SK-N-SH (cell line): ENCODE data around the gene RAC3. TPM values are rescaled to one million over a fixed set of nuclear protein-coding genes. Genes with fewer than 3 reads are reported as not detected.

Experiments
- CTCF ChIA-PET: fragments of 300-600, 350-600 bp; formaldehyde crosslinking; extraction: SDS; loops from one replicate; lab custom pipeline; 2021; lab: Yijun Ruan, JAX
- POLR2A ChIA-PET: fragments of 350-600 bp; sonication (Branson Sonifier 250); formaldehyde crosslinking; extraction: SDS; loops from one replicate; lab custom pipeline; 2020; ENCODE audit warnings: antibody characterized with exemption, inconsistent platforms; lab: Yijun Ruan, JAX
- DNase-seq: peaks from one replicate; pipeline ENCODE4 v3.0.0; 2012
- H2AFZ ChIP-seq: fragments of 200-600 bp; sonication (generic); 2 replicates; pipeline ENCODE4 v1.8.1; 2016; ENCODE audit warnings: antibody characterized with exemption, mild to moderate bottlenecking, low read depth
- H3F3A ChIP-seq: fragments of 200-600 bp; sonication (generic); replicated peaks from 2 replicates; pipeline ENCODE3; 2016; ENCODE audit warnings: antibody characterized with exemption, mild to moderate bottlenecking; ENCODE audit not compliant: insufficient read depth
- H3K27ac ChIP-seq, 2 experiments: fragments of 200-500 bp in 1 of 2; fragments of 200-600 bp in 1 of 2; sonication (Bioruptor generic) in 1 of 2; sonication (generic), shearing (Covaris generic) in 1 of 2; 2 replicates each; pipeline versions ENCODE4 v1.5.1 to v1.6.1; 2014 to 2016; ENCODE audit warnings: low read depth in 2 of 2, inconsistent platforms in 1 of 2, low read length in 1 of 2, mild to moderate bottlenecking in 1 of 2, mixed read lengths in 1 of 2
- H3K27me3 ChIP-seq: fragments of 200-600 bp; sonication (generic), shearing (Covaris generic); 2 replicates; pipeline ENCODE4 v1.6.1; 2016; ENCODE audit warnings: mixed run types; ENCODE audit not compliant: insufficient read depth
- H3K36me3 ChIP-seq, 2 experiments: fragments of 200-500 bp in 1 of 2; fragments of 200-600 bp in 1 of 2; sonication (Bioruptor generic) in 1 of 2; sonication (generic) in 1 of 2; replicated peaks in 1 of 2; 2 replicates each; pipeline versions ENCODE3 to v1.5.1; 2014 to 2016; ENCODE audit warnings: low read length in 1 of 2, mild to moderate bottlenecking in 1 of 2; ENCODE audit not compliant: insufficient read depth in 2 of 2, control insufficient read depth in 1 of 2
- H3K4me1 ChIP-seq, 2 experiments: fragments of 200-500 bp in 1 of 2; fragments of 200-600 bp in 1 of 2; sonication (Bioruptor generic) in 1 of 2; sonication (generic), shearing (Covaris generic) in 1 of 2; 2 replicates each; pipeline versions ENCODE4 v1.5.1 to v1.6.1; 2014 to 2016; ENCODE audit warnings: low read depth in 1 of 2, low read length in 1 of 2, mixed run types in 1 of 2; ENCODE audit not compliant: insufficient read depth in 2 of 2, control insufficient read depth in 1 of 2
- H3K4me2 ChIP-seq: fragments of 200-600 bp; sonication (generic), shearing (Covaris generic); 2 replicates; pipeline ENCODE4 v1.6.1; 2017; ENCODE audit warnings: mixed run types
- H3K4me3 ChIP-seq, 2 experiments: fragments of 200-500 bp in 1 of 2; fragments of 200-600 bp in 1 of 2; sonication (Bioruptor generic) in 1 of 2; sonication (generic), shearing (Covaris generic) in 1 of 2; 2 replicates each; pipeline versions ENCODE4 v1.5.1 to v1.8.1; 2014 to 2016; ENCODE audit warnings: low read depth in 2 of 2, inconsistent platforms in 1 of 2, low read length in 1 of 2, mild to moderate bottlenecking in 1 of 2, mixed read lengths in 1 of 2, moderate library complexity in 1 of 2
- H3K79me2 ChIP-seq: fragments of 200-600 bp; sonication (generic); 2 replicates; pipeline ENCODE4 v1.8.1; 2017; ENCODE audit warnings: mild to moderate bottlenecking; ENCODE audit not compliant: insufficient read depth
- H3K9ac ChIP-seq: fragments of 200-600 bp; sonication (generic); 2 replicates; pipeline ENCODE4 v1.6.1; 2017; ENCODE audit warnings: mixed run types
- H3K9me2 ChIP-seq: fragments of 200-600 bp; sonication (generic); 2 replicates; pipeline ENCODE4 v1.6.1; 2017; ENCODE audit warnings: mixed run types
- H3K9me3 ChIP-seq: fragments of 200-600 bp; sonication (generic); 2 replicates; pipeline ENCODE4 v1.6.1; 2017; ENCODE audit warnings: mixed run types, mild to moderate bottlenecking, moderate library complexity
- H4K20me1 ChIP-seq: fragments of 200-600 bp; sonication (generic); 2 replicates; pipeline ENCODE4 v1.6.1; 2017; ENCODE audit warnings: mild to moderate bottlenecking, mixed run types; ENCODE audit not compliant: insufficient read depth
- IRF3 ChIP-seq: fragments of 150-350 bp; IDR thresholded peaks from 2 replicates; pipeline ENCODE4 v1.6.1; 2016; ENCODE audit warnings: mild to moderate bottlenecking, low read depth, low read length
- REST ChIP-seq: IDR thresholded peaks from 2 replicates; pipeline ENCODE4 v1.6.1; 2012; ENCODE audit warnings: mild to moderate bottlenecking, low read depth, low read length, moderate library complexity
- WGBS: methylation state at CpG from one replicate; pipeline ENCODE4 v1.1.6; 2017; ENCODE audit warnings: low lambda C conversion rate; 5-methylcytosine and 5-hydroxymethylcytosine counted together
- polyA plus RNA-seq, 3 experiments: library from polyadenylated mRNA; depleted of rRNA; stranded (reverse); fragments of >200 nt; gene quantifications; 2 replicates each; pipeline ENCODE4 v1.2.3, GENCODE V29; 2012
- TF ChIP-seq, protein P1 (sequence below): IDR thresholded peaks from 2 replicates; pipeline ENCODE4 v1.4.0; 2012; ENCODE audit warnings: low read depth, borderline replicate concordance
- TF ChIP-seq, protein P2 (sequence below): IDR thresholded peaks from 2 replicates; pipeline ENCODE4 v1.4.0; 2012; ENCODE audit warnings: low read depth, borderline replicate concordance

RAC3 gene
- polyA plus RNA-seq, 1 of the 3 experiments (the other 2 are of a cell fraction): 83.6 TPM

DNA sequence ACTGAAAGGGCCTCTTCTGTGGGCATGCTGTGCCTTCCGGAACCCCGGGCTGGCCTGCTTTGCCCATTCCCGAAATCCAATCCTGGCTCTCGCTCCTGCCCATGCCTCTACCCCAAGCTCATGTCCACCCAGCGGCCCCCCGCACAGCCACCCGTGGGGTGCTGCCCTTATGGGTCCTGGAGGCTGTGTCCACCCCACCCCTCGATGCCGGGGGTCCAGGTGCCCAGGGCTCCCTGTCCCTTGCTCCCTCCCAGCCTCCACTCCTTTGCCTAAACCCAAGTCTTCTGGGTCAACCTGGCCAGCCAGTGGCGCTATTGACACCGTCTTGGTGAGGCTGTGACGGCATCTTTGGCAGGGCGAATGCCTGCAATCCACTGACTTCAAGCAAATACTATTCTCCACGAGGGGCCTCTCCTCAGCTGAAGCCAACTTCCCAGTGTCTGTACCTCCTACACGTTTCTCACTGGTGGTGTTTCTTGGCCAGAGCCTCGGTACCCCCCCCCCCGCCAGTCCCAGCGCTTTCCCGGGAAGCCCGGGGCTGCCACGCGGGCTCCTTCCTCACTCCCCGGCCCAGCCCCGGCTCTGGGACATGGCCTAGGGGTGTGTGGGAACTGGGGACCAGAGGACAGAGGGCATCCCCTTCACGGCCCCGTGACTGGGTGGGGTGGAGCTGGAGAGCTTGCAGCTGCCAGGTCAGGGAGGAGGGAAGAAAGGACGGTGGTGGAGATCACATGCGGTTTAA lies 46.3 kb downstream of the RAC3 start (continued):
- TF ChIP-seq REST: no peak
- TF ChIP-seq IRF3: no peak

GRCh38 chr17:82078433-82078832 lies 47.0 kb downstream of the RAC3 start:
- Histone ChIP-seq H3K9ac (no peak overlapping the region), H3K9me3 (no peaks in the 10 kb centered on the region), H3F3A (peaks cover 17% of the 10 kb centered on the region), H4K20me1 (no peaks in the 10 kb centered on the region), H3K79me2 (no peaks in the 10 kb centered on the region), H3K27me3 (no peaks in the 10 kb centered on the region), H3K27ac (no peak overlapping the region), H3K4me2 (no peak overlapping the region), H3K4me1 (no peaks in the 10 kb centered on the region), H2AFZ (no peak overlapping the region), H3K4me3 (no peak overlapping the region), H3K36me3 (peaks cover 16 to 49% of the 10 kb centered on the region in 2 experiments), H3K9me2 (no peaks in the 10 kb centered on the region)
- TF ChIP-seq, protein P1, sequence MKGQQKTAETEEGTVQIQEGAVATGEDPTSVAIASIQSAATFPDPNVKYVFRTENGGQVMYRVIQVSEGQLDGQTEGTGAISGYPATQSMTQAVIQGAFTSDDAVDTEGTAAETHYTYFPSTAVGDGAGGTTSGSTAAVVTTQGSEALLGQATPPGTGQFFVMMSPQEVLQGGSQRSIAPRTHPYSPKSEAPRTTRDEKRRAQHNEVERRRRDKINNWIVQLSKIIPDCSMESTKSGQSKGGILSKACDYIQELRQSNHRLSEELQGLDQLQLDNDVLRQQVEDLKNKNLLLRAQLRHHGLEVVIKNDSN: no peak
- TF ChIP-seq IRF3: no peak
- TF ChIP-seq, protein P2, sequence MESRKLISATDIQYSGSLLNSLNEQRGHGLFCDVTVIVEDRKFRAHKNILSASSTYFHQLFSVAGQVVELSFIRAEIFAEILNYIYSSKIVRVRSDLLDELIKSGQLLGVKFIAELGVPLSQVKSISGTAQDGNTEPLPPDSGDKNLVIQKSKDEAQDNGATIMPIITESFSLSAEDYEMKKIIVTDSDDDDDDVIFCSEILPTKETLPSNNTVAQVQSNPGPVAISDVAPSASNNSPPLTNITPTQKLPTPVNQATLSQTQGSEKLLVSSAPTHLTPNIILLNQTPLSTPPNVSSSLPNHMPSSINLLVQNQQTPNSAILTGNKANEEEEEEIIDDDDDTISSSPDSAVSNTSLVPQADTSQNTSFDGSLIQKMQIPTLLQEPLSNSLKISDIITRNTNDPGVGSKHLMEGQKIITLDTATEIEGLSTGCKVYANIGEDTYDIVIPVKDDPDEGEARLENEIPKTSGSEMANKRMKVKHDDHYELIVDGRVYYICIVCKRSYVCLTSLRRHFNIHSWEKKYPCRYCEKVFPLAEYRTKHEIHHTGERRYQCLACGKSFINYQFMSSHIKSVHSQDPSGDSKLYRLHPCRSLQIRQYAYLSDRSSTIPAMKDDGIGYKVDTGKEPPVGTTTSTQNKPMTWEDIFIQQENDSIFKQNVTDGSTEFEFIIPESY: no peak
- DNase-seq: no peak
- WGBS: 96% methylated on average over 14 of the region's 18 CpGs
- ChIA-PET CTCF (interaction anchor here (2.2 kb wide), 1 partner anchor 48 kb away, joined by 14 read pairs; no protein-coding TSS in a partner anchor), POLR2A (no interaction called here)
